Myocyte (in vitro differentiated cells): ENCODE measurements around the gene ADAMTS18. TPM values are rescaled to one million over a fixed set of nuclear protein-coding genes. Genes with fewer than 3 reads are reported as not detected.
A peak's percentile ranks its signal among the peaks of the same experiment; 100 is the strongest.

Source experiments
- DNase-seq: peaks from one replicate; pipeline ENCODE4 v3.0.0-alpha.2; 2012; ENCODE audit warnings: low read depth
- total RNA-seq: library from RNA; depleted of rRNA; stranded (reverse); fragments of >200 nt; gene quantifications from 2 replicates; pipeline ENCODE4 v1.2.3, GENCODE V29; 2014

The ADAMTS18 gene
- total RNA-seq, 1 donor from 2014 or later: 0.13 TPM

DNA sequence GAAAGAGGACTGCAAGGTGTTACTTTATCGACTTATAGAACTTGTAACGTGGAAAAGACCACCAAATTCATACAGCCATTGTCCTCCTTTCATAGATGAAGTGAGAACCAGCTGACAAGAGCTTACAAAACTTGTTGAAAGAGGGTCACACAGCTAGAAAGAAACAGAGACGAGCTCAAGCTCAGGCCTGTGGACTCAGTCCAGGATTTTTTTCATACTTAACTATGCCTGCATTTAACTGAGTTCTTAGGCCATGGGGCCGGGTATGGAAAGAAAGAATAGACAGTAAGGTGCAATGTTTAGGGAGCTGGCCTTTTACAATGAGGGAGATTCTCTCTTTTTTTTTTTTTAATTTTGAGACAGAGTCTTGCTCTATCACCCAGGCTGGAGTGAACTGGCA lies 106.1 kb downstream of the ADAMTS18 start:
- DNase-seq: no peak

DNA sequence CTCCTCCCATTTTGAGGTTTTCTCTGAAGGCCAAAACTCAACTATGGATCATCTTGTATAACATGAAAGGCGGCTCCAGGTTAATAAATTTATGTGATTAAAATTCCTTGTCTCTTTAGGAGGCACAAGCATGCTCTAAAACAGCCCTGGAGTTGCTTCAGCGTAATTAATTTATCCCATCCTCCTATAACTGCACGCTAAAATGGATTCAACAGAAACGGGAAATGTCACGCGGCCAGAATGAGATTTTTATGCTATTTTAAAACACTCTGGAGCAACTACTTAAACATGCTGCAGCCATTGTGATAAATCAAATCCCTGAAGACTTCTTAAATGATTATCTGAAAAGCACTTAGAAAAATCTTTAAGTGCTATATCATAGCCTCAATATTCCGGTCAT lies 106.6 kb downstream of the ADAMTS18 start:
- no peak for DNase-seq

DNA sequence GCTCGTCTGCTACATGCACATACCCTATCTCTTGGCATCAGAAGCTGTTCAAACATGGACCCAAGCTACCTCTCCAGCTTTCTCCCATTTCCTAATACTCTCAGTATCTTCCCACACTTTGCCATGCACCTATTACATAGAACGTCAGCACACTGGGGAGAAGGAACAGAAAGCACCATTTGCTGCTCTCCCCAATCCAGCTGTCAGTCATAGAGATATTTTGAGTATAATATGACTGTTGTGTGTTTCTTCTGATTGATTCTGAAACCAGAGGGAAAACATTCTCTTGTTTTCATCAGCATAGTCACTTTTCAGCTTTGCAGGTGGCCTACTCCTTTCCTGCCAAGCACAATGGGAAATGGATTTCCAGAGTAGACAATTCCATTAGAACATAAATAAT lies 107.1 kb downstream of the ADAMTS18 start:
- no peak for DNase-seq

DNA sequence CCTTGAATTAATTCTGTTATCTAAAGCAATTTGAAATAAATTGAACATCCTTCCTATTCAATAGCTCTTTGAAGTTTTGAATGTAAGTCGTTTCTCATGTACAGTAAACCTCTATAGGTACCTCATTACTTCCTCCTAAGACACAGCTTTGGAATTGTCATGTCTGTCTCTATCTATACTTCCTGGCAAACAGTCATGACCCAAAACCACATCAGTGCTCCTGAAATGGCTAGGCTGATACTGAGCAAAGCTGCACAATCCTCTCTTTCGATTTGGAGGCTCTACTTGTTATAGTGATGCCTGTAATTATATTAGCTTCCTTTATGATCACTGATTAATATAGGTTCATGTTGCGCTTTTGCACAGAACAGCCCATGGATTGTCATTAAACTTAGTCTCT lies 110.1 kb downstream of the ADAMTS18 start:
- DNase-seq: no peak

DNA sequence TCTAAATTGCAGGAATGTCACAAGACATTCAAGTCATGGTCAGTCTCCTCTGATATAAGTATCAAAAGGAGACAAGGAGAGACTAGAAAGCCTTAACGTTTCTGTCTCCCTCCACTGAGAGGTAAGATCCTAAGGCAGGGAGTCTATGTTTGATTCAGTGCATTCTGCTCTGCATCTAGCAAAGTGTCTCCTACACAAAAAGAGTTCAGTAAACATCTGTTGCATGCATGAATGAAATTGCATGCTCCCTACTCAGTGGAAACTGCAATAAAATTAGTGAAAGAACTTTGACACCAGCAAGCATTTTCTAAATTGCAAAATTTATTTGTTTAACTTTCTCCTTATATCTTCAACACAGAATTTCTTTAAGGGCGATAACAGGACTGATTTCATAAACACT lies 111.1 kb downstream of the ADAMTS18 start:
- no peak for DNase-seq

DNA sequence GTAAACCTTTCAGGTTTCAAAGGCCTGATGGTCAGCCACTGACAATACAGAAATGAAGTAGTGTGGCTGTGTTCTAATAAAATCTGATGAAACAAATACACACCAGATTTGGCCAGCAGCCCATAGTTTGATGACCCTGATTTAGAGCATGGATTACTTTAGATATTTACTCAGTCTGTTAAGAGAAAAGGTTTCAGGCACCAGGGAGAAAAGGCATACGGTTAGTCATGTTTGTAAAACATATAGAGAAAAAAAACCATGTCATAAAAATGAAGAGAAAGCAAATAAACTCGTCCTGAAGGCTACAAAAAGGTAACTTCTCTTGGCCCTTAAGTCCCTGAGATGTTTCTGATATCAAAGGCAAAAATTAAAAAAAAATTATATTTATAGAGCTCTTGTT lies 112.1 kb downstream of the ADAMTS18 start:
- no peak for DNase-seq

DNA sequence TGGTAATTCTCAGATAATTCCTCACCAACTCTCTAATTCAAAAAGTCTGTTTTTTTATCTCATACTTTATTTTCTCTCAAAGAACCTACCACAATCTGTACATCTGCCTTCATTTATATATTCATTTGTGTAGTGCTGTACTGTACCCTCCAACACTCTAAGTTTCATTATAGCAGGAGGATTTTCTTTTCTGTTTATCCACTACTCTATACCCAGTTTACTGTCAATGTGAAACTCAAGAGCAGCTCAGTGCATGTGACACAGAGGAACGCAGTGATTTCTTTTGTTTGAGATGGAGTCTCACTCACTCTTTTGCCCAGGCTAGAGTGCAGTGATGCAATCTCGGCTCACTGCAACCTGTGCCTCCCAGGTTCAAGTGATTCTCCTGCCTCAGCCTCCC lies 117.8 kb downstream of the ADAMTS18 start:
- DNase-seq: no peak

DNA sequence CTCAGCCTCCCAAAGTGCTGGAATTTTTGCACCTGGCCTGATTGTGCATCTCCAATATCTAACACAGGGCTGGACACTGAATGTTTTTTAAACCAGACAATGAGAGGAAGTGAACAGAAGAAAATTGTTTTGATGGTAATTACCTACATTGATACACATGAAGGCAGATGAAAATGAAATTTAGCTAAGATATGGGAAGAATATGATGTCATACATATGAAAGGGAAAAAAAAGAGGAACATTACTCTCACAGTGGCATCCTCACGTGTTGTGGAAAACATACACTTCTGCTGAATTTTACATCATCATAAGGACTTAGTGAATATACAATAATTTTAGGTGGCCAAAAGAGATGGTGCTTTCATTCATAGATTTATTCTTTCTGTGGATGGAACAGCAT lies 124.0 kb downstream of the ADAMTS18 start:
- no peak for DNase-seq

DNA sequence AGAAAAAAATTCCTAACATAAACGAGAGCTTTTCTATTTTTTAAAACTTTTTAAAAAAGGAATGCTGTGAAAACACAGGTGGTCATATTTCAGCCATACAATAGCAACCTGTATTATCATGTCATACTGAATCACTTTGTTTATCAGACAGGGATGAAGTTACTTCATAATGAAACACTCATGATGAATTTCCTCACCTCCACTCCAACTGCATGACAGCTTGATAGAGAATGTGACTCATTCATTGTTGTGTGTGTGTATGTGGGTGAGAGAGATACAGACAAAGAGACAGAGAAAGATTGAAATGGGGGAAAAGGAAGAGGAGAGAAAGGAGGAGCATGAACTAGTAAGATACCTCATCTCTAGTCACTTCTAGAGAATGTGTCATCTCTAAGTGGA lies 126.7 kb downstream of the ADAMTS18 start:
- DNase-seq: peak; percentile 48

DNA sequence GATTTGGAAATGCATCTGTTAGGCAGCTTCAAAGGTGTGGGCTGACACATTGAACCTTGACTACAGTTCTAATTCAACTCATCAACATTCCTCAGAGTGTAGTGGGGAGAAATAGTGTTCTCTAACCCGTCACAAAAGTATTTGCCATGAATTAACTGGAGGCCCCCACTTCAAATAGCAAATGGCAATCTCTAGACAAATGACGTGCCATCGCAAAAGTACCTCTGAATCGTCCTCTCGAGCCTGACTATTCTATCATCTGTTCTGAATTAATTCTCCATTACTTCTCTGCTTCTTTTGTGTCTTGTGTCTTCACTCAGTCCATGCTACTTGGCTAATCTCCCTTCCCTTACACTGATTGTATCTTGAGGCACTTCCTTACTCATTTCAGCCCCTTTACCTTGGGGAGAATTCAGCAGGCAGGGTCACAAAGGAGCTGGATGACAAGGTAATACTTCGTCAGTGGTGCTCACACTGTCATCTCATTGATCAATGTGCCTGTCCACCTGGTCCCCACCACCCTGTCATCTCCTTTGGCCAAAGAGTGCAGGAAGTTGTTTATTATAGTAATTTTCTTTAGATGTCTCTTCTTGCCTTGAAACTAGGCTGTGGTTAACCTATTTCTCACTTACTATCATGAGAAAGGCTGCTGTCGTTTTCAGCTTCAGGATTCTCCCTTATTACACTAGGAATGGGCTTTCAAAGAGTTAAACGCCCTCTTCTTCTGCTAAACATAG lies 127.2 kb downstream of the ADAMTS18 start:
- no peak for DNase-seq

DNA sequence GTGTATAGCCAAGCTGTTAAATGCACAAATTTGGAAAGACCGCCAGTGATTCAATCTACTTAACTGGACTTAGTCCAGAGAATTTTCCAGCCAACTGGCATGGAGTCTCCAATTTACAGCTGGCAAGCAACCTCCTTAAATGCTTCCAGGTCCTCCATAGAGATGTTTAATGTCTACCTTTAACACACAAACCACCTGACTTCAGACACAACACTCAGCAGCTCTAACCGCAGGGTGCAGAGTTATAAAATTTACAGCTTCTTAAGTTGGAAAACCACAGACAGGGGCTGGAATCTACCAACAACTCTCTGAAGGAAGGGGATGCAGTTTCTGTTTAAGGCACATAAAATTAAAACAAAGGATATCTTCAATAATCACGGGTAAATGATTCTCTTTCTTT lies 128.8 kb downstream of the ADAMTS18 start:
- no peak for DNase-seq

DNA sequence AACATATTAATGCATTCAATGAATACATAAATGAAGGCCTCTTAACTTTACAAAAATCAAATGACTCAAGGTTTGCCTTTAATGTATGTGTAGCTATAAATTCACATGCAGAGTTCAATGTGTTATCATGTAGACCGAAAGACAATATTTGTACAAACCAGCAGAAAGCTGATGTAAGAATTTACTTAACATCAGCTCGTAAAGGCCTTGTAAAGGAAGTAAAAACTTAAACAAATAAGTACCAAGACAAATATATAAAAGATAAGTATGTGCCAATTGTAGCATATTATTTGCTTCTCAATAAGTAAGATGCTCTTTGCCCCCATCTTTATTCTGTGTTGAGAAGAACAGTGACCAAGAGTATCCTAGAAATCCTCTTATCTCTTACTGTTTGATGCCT lies 130.0 kb downstream of the ADAMTS18 start:
- no peak for DNase-seq

DNA sequence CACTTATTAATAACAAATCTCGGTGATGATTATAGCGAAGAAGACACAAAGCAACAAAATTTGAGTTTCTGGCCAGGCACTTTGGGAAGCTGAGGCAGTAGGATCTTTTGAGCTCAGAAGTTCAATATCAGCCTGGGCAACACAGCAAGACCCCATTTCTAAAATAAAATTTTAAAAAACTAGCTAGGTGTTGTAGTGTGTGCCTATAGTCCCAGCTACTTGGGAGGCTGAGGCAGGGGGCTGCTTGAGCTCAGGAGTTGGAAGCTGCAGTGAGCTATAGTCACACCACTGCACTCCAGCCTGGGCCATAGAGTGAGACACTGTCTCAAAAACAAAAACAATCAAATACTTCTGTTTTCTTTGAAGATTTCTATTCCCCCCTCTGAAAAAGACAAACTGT lies 130.7 kb downstream of the ADAMTS18 start:
- no peak for DNase-seq

DNA sequence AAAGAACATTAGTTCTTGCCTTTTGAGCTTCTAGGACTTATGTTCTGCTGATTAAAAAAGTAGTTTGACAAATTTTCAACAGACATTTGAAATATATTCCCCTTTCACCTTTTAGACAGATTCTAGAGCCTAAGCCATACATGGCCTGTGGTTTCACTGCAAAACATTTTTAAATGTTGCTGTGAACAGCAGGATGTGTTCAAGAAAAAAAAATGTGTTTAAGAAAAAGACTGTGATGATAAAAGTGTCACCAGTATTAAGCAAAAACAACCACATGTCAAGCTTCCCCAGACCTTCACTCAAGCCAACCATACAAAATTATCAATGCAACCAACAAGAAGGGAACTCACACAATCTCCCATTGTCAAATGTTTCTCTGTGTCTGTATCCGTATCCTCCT lies 132.2 kb downstream of the ADAMTS18 start:
- no peak for DNase-seq

DNA sequence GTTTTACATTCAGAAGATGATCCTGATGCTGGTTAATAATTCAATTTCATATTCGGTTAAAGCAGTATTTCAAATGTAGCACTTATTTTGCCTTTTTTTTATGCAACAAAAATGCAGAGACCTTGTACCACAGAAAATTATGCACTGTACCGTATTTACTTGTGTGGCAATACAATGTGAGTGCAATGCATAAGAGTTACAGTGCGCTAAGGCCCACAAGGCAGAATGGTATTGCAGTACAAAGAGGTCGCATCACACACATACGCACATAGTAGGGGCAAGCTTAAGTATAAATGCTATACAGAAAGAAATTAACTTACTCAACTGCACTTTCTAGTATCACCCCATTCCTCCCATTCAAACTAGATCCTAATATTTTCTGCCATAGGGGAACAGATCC lies 132.6 kb downstream of the ADAMTS18 start:
- DNase-seq: no peak

DNA sequence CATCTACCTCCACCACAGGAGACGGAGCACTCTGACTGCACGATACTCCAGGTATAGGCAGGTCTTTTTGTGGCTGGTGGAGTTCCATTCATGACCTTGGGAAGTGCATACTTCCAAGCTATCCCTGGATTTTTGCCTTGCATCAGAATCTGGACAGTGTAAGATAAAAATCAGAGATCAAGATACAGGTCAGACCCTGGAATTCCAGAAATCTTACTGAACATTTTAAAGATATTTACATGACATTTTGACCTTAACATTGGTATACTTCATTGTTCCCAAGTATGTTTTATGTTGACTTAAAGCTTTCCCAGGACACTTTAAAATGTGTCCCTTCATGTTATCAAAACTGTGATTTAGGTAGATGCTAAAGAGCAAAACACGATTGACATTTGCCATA lies 134.6 kb downstream of the ADAMTS18 start:
- no peak for DNase-seq

DNA sequence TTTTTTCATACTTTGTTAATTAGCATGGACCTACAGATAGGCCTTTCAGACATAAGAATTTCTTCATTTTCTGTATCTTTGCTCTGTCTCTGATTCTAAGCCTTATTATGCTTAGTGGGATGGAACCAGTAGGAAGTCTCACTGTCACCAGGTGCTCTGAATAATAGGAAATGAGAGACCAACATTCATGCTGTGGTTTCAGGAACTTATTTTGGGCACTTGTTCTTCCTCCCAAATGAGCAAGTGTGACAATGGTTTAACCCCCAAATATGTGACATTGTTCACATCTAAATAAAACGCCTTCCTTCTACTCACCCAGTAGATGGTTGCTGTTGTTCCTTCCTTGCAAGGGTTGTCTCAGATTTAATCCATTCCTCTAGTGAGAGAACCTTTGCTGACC lies 135.4 kb downstream of the ADAMTS18 start:
- peak; percentile 81 for DNase-seq

DNA sequence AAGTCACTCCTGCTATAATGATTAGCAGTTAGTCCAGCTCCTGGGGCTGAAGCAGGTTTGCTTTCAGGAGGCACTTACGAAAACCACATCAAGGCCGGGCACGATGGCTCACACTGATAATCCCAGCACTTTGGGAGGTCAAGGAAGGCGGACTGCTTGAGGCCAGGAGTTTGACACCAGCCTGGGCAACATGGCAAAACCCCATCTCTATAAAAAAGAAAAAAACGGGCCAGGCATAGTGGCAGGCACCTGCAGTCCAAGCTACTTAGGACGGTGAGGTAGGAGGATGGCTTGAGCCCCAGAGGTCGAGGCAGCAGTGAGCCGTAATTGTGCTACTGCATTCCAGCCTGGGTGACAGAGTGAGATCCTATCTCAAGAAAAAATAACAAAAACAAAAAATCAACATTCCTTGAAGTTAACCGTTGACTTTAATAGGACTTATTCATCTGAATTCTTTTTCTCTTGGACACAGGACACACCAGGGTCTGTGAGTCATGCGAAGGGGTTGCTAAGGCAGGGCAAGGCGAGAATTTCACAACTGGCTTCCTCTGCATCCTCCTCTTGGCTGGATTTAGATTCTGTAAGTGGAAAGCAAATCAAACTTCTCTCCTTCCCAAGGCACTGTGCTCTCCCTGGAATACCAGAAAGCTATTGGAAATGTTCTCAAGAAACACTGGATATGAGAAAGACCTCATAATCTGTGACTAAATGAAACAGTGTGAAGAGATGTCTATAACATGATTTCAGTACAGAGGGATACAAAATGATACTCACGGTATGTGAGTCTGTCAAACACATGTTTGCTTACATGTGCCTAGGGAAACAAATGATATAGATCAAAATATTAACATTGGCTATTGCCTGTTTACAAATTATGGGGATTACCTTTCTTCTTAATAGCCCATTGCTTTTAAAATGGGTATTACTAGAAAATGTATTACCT lies 136.1 kb downstream of the ADAMTS18 start:
- DNase-seq: peak; percentile 88

DNA sequence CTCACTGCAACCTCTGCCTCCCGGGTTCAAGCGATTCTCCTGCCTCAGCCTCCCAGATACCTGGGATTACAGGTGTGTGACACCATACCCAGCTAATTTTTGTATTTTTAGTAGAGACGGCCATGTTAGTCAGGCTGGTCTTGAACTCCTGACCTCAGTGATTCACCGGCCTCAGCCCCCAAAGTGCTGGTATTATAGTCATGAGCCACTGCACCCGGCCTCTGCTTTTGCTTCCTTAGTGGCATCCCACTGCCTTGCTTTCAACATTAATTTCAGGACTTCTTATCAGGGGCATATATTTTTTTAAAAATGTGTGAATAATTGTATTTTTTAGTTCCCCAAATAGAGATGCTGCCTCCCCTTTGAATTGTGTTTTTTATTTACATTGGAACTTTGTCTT lies 136.8 kb downstream of the ADAMTS18 start:
- DNase-seq: no peak

DNA sequence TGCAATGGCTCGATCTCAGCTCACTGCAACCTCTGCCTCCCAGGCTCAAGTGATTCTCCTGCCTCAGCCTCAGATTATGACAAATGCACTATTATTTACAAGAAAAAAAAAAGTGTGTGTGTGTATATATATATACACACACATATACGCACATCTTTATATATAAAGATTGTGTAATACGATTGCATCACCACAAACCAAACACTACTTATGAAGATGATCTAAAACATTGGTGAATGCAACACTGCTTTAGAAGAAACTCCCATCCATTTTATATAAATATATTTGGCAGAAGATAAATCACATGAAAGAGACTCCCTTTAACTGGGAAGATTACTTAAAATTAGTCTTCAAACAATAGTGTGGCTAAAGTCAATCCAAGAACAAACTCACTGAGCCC lies 138.9 kb downstream of the ADAMTS18 start:
- no peak for DNase-seq

DNA sequence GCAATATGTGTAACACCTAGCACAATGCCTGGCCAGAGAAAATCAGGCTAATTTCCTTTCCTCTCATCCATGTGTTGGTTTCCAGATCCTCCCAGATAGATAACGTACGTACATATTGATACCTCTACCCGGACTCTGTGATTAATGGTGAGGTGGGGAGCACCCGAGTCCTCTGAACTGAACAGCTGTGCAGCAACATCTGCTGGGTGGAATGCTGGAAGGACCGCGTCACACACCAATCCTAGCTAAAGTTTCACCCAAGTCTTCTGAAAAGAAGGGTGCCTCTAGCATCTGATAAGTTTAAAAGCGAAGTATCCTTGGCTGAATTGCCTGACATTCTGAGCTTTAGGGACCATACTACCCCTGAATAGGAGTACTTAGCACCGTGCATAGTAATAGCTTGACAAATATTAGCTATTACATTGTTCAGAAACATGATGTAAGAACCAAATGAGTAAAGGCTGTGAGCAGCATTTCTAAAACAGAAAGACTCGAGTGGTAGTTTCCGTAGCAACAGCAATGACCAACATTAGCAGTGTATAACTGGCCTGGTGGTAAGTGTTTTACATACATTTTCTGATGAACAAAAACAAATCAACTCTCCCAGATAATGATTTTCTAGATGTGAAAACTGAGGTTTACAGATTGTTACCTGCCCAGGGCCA lies 144.3 kb downstream of the ADAMTS18 start:
- DNase-seq: peak; percentile 34

DNA sequence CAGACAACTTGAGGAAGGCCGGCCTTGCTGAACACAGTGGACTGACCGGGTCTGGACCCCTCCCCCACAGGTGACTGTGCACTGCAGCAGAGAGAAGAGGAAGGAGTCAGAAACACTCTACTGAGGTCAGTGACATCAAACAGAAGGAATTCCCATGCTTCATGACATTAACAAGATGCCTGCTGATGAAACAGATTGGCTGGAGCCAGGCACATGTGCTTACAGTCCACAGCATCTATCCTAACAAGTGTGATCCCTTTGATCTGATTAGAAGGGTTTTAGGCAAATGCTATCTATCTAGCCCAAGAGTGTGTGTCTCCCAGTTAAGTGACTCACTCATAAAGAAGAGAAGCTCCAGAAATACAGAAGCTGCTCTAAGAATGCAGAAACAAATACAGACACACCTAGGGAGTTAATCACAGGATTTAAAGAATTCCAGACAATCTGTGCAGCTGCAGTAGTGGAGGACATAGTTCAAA lies 145.5 kb downstream of the ADAMTS18 start:
- DNase-seq: peak; percentile 44
